OCI-LY3 (cell line): ENCODE results near the gene SIGLEC9.

Source experiments
- EZH2phosphoT487 ChIP-seq: fragments of 200-600 bp; shearing (Covaris generic); IDR thresholded peaks from 2 replicates; pipeline ENCODE4 v1.6.1; 2018; ENCODE audit warnings: antibody characterized with exemption, mixed run types, low read depth
- TF ChIP-seq, protein P1 (sequence below): fragments of 200-600, 300-600 bp; sonication (generic); IDR thresholded peaks from 2 replicates; pipeline ENCODE4 v1.5.1; 2014; ENCODE audit warnings: antibody characterized with exemption, low read length, low read depth

DNA sequence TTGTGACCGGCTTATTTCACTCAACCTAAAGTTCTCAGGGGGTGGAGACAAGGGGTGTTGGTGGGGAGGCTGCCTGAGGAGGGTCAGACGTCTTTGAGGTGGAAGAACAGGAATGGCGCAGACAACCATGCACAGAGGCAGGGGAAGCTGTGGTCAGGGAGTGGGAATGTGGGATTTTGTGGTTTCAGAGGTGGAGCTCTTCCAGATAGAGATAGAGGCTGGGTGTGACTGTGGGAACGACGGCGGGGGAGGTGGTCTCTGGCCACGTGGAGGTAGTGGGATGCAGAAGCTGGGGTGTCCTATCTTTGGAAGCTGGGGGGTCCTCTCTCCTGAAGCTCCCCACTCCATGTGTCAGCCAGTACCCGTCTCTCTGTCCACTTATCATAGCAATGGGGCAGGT is 34.2 kb upstream of the SIGLEC9 start:
- TF ChIP-seq, protein P1, sequence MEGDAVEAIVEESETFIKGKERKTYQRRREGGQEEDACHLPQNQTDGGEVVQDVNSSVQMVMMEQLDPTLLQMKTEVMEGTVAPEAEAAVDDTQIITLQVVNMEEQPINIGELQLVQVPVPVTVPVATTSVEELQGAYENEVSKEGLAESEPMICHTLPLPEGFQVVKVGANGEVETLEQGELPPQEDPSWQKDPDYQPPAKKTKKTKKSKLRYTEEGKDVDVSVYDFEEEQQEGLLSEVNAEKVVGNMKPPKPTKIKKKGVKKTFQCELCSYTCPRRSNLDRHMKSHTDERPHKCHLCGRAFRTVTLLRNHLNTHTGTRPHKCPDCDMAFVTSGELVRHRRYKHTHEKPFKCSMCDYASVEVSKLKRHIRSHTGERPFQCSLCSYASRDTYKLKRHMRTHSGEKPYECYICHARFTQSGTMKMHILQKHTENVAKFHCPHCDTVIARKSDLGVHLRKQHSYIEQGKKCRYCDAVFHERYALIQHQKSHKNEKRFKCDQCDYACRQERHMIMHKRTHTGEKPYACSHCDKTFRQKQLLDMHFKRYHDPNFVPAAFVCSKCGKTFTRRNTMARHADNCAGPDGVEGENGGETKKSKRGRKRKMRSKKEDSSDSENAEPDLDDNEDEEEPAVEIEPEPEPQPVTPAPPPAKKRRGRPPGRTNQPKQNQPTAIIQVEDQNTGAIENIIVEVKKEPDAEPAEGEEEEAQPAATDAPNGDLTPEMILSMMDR, result no peak
- no peak for TF ChIP-seq EZH2phosphoT487
